Measurements from ENCODE around the gene ADGRA3.

DNA sequence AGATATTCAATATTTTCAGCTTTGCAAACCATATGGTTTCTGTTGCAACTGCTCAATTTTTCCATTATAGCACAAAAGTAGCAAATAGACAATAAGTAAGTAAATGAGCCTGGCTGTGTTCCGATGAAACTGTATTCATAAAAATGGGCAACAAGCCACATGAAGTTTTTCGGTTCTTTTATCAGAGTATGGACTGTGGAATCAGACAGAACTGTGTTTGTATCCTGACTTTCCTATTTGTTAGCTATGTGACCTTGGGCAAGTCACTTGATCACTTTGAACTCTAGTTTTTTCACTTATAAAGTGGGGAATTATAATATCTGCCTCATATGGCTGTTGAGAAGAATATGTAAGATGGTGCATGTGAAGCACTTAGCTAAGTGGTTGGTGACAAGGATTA, 23.4 kb upstream of the ADGRA3 start:
- TF ChIP-seq POLR2A (IDR thresholded peaks at IDR 0.05) (no peak), EP300 (IDR thresholded peaks at IDR 0.05) (no peak)
- TF ChIP-seq, protein P1, sequence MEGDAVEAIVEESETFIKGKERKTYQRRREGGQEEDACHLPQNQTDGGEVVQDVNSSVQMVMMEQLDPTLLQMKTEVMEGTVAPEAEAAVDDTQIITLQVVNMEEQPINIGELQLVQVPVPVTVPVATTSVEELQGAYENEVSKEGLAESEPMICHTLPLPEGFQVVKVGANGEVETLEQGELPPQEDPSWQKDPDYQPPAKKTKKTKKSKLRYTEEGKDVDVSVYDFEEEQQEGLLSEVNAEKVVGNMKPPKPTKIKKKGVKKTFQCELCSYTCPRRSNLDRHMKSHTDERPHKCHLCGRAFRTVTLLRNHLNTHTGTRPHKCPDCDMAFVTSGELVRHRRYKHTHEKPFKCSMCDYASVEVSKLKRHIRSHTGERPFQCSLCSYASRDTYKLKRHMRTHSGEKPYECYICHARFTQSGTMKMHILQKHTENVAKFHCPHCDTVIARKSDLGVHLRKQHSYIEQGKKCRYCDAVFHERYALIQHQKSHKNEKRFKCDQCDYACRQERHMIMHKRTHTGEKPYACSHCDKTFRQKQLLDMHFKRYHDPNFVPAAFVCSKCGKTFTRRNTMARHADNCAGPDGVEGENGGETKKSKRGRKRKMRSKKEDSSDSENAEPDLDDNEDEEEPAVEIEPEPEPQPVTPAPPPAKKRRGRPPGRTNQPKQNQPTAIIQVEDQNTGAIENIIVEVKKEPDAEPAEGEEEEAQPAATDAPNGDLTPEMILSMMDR (IDR thresholded peaks at IDR 0.05): no peak

All from tibial nerve (tissue), 4 donors.